GM19239 (cell line): Measurements from ENCODE around the gene MMP23B.

ENCODE experiments used
- DNase-seq: peaks from one replicate; pipeline ENCODE4 v3.0.0; 2011; ENCODE audit warnings: low spot score; ENCODE audit not compliant: insufficient read length
- FAIRE-seq: peaks from 2 replicates; lab custom pipeline; 2011; peaks lifted over from hg19 to GRCh38; lab: Jason Lieb, UNC

The MMP23B gene

DNA sequence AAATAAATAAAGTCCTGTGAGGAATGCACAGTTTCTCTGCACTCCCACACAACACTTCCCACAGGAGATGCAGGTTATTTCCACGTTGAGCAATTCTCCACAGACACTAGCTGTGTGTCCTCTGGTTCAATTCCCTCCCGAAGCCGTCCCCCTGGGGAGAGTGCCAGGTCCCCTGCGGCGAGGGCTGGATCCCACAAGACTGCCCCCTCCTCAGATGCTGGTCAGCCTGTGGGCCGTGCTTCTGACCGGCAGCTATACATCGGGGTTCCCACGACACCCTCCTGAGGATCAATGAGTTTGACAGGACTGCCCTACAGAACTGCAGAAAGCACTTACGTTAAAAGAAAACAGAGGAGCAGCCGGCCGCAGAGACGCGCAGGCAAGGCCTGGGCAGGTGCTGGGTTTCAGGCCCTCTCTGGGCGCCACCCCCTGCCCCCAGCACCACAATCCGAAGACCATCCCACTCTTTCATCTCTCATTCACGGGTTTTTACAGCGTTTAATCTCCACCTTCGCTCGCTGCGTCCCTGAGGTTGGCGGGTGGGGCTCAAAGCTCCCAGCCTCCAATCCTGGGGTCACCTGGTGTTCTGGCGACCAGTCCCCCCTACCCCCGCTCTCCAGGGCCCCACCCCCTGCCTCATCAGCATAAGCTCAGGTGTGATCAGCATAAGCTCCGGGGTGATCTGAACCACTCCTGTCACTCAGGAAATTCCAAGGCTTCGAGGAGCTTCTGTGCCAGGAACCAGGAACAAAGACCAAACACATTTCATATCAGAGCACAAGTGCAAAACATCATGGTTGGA, 51.3 kb downstream of the MMP23B start:
- FAIRE-seq (no peak), DNase-seq (no peak)
